NCI-H1417 treated with DMSO at 0.1 percent for 48 hours (cell line): ENCODE results near the gene GALNT5.
"Not testable (repeated sequence)": the region's sequence is repeated elsewhere in the genome, so short reads cannot be mapped to it uniquely, and the experiment has no call there.

Experiments
- DNase-seq: peaks from one replicate; lab custom pipeline; 2025; lab: John Stamatoyannopoulos, UW

The GALNT5 gene

DNA sequence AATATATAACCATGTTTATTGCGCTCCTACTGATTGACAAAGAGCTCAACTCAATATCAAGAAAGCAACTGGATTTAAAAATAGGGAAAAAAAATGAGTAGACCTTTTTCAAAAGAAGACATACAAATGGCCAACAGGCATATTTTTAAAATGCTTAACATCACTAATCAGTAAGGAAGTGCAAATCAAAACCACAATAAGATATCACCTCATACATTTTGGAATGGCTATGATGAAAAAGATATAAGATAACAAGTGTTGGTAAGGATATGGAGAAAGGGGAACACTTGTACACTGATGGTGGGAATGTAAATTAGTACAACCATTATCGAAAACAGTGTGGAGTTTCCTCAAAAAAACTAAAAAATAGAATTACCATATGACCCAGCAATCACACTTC is 5.6 kb upstream of the GALNT5 start:
- DNase-seq = no peak

DNA sequence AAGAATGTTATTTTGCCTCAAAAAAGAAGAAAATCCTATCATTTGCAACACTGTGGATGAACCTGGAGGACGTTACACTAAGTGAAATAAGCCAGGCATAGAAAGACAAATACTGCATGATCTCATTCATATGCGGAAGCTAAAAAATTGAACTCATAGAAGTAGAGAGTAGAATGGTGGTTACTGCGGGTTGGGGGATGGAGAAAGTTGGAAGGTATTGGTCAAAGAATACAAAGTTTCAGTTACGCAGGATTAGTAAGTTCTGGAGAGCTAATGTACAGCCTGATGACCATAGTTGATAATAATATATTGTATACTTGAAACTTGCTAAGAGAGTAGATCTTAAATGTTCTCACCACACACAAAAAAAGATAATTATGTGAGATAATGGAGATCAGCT is 5.0 kb upstream of the GALNT5 start:
- no peak for DNase-seq

DNA sequence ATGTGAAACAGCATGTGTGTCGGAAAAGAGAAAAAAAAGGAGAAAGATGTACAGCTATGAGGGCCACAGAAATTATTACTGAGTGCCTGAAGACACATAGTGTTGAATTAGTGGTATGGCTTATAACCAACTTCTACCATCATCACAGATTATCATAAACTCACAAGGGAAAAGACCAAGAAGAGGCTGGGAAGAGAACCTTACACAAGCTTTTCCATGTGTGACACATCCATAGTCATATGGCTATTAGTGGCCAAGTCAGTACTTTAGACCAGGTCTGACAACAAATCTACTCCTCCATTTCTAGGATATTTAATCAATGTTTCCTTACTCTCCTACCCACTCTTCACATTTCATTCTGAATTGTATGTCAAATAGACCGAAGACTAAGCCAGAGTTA is 3.5 kb upstream of the GALNT5 start:
- no peak for DNase-seq

DNA sequence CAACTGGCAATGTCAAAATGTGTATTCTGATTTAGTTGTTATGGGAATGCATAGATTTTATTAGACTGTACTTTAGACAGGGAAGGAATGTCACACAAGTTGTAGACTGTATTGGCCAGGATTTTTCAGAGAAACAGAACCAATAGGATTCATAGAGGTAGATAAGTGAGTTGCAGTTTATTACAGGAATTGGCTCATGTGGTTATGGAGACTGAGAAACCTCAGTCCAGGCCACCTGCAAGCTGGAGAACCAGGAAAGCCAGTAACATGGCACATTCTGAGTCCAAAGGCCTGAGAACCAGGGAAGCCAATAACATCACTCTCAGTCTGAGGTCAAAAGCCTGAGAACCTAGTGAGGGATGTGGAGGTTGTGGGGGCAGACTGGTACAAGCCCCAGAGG is 1.8 kb upstream of the GALNT5 start:
- DNase-seq = no peak

DNA sequence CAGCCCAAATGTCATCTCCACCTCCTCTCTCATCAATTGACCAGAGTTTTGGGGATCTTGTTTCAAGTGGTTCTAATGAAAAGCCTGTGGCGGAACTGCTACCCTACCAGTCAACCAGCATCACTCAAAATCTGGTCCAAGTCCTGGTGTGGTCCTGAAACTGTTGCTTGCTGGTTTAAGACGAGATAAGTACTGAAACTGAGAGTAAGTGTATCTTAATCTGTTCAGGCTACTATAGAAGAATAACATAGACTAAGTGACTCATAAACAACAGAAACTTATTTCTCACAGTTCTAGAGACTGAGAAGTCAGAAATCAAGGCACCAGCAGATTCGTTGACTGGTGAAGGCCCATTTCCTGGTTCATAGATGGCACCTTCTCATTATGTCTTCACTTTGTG is 879 bp upstream of the GALNT5 start:
- DNase-seq = no peak

DNA sequence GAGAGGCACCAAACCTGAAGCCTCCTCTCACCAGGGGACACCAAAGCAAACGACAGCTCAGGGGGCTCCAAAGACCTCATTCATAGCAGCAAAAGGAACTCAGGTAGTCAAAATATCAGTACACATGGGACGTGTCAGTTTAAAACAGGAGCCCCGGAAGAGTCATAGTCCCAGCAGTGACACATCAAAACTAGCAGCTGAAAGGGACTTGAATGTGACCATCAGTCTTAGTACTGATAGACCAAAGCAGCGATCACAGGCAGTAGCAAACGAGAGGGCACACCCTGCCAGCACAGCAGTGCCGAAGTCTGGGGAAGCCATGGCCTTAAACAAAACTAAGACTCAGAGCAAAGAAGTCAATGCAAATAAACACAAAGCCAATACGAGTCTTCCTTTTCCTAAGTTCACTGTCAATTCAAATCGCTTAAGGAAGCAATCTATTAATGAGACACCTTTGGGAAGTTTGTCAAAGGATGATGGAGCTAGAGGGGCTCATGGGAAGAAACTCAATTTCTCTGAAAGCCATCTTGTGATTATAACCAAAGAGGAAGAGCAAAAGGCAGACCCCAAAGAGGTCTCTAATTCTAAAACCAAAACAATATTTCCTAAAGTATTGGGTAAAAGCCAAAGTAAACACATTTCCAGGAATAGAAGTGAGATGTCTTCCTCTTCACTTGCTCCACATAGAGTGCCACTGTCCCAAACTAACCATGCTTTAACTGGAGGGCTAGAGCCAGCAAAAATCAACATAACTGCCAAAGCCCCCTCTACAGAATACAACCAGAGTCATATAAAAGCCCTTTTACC is 1.2 kb downstream of the GALNT5 start:
- no peak for DNase-seq

DNA sequence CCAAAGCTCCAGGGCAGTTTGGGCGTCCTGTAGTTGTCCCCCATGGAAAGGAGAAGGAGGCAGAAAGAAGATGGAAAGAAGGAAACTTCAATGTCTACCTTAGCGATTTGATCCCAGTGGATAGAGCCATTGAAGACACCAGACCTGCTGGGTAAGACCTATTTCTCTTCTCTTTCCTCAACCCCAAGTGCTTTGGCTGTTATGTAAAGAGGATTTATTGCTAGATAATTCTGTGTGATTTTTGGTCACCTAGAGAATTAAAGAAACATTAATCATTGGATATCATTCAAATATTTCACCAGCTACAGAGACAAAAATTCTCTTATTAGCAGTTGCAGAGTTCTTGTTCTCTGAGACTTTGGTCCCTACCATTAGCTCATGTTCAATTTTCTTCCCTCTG is 1.9 kb downstream of the GALNT5 start:
- no peak for DNase-seq

DNA sequence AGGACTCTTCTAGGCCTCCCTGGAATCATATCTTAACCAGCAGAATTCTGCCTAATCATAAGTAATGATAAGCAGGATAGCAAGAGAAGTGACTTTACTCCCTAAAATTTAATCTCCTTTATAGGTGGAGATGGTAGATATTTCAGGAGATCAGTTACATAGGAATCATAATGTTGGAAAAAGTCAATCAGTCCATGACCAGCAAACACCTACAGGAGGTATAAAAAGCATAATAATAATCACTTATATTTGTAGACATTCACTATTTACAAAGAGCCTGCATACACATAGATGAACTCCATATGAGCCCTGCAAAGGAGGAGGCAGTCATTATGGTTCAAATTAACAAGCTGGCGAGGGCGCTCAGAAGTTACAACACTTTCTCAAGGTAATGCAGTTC is 2.5 kb downstream of the GALNT5 start:
- DNase-seq = no peak

DNA sequence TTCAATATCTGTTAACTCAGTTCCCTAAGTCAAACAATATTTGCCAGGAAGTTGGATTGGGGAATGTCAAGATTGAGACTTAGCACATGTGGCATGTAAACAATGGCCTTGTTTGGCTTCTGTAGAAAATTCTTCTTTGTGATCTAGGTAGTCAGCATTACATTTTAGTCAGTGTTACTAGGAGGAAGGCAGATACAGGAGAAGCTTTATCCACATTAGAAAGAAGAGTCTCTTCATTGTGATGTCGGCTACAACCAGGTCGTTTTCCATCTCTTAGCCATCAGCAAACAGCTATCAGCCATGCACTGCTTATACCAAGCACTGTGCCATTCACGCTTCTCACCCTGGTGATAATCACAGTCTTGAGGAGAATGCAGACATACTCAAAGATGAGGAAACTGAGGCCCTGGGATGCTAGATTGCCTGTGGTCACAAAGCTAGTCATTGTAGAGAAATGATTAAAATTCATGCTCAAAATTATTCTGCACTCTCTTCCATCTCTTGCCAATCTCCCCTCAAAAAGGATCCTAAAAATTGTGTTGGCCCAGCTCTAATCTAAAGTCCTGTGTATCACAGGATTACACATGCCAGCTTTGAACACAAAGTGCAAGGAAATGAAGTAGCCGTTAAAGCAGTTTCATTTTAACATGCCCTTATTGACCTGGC is 3.2 kb downstream of the GALNT5 start:
- no peak for DNase-seq

DNA sequence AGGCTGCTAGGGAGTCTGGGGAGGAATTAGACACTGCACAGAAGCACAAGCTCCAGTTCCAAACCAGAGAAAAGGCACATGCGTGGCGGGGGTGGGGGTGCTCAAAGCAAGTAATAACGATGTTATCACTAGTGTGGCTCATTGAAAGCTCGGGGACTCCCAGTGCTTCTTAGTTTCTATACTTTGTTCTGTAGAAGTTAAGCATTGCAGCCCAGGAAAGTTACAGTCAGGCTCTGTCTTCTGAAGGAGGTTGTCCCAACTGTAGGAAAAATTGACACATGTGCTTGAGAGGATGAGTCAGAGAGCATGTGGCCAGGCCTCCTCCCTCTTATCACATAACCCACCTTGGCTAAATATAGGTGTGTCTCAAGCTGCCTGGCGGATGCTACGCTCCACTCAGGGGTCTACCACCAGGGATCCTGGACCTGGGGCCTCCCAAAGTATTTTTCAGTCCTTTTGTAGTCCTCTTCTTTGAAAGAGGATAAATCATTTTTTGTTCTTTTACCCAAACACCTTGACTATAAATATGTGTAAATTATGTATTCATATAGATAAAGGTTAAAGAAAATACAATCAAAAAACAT is 3.8 kb downstream of the GALNT5 start:
- no peak for DNase-seq

DNA sequence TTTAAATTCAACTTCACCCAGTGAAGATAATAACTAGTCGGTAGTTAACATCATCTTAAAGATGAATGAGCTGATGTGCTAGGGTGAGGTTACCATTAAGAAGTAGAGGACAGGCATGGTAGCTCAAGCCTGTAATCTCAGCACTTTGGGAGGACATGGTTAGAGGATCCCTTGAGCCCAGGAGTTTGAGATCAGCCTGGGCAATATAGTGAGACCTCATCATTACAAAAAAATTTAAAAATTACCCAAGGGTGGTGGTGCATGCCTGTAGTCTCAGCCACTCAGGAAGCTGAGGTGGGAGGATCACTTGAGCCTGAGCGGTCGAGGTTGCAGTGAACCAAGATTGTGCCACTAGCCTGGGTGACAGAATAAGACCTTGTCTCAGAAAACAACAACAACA is 4.7 kb downstream of the GALNT5 start:
- no peak for DNase-seq

DNA sequence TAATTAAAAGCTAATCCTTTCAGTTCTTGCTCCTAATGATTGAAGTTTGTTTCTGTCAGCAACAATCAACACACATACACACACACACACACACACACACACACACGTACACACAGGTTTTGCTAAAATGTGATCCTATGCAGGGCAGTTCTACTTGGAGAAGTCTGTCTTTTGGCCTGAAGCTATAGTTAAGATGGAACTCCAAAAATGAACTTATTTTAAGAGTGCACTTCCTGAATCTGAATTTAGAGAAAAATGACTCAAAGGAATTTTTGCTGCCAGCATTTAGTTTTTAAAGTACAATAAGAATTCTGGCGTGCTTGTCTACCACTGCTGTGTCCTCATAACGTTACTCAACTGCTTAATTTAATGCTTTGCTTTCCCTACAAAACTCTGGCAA is 6.6 kb downstream of the GALNT5 start:
- no peak for DNase-seq

DNA sequence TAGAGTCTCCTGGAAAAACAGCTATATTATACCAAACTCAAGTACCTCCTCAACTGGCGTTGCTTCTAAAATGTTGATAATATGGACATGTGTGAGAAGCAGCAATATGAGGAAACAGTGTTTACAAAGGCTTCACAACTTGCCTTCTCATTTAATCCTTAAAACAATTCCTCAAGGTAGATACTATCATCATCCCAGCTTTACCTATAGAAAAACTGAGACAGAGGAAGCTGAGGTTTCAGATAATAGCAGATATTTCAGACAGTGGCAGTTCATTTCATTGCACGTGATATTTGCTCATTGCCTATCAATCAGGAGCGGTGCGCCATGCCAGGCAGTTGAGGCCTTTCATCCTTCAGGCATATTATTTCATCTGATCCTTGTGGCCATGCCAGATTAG is 8.3 kb downstream of the GALNT5 start:
- DNase-seq = no peak

DNA sequence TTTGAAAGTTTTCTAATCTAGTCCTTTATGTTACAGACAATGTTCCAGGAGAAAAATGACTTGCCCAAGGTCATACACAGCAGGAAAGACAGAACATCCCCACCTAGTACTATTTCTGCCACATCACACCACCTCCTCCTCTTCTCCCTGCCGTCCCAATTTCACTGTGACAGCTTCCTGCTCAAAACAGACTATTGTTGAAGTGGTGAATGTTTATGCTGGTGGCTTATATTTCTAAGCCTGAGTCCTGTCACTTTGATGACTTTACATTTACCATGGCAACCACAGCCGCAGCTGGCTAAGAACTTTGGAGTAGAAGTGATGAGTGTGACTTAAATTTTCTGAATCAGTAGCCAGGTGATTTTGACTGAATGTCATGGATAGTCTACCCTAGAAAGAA is 10.0 kb downstream of the GALNT5 start:
- DNase-seq = no peak

DNA sequence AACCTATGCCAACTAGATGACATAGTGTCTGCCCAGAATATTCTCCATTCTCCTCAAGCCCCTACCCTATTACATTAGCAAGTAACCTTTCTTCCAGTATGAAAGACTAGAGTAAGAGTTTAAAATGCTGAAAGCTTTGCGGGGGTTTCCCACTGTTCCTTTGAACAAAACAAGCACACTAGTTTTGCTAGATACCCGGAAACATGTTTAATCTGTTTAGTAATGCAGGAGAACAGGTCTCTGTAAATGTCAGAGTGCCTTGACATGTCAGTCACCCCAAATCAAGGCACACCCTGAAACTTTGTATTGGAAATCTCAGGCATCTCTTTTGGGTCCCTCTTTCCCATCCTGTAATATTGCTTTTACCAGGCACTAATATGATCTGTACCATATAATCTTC is 11.6 kb downstream of the GALNT5 start:
- no peak for DNase-seq

DNA sequence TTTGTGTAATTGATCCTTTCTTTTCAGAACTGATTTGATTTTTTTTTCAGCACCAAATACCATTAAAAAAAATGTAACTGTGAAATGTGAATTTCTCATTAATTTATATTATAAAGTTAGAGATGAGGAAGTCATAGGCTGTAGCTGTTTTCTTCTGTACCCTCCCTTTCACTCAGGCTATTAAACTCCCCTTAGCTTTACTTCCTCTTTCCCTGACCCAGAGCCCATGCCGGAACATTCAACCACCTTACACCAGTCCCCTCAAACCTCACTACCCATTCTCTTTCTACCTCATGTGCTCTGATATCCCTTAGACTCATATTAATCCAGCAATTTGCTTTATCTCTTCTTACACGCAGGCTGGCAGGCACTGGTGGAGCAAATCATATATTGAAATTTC is 12.4 kb downstream of the GALNT5 start:
- DNase-seq = no peak

DNA sequence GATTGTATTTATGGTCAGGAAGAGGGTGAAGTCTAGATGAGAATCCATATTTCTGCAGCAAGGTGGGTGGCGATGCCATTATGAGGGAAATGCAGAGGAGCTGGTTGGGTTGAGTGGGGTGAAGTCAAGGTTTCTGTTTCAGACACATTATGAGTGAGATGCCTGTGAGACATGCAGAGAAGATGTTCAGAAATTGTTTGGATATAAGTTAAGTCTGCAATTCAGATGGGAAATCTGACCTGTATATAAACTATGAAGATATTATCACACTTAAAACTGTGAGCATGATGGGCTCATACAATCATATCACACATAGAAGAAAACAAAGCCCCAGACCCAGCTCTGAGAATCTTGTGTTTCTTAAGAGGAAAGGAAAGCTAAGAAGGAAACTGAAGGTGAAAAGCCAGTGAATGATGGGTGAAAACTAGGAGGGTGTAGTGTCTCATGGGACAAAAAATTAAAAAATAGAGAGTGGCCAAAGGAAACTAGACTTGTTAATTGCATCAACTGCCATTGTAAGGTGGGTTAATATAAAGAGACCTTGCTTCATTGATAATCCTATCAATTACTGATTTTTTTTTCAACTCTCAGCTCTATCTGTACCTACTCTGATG is 14.2 kb downstream of the GALNT5 start:
- DNase-seq = no peak

DNA sequence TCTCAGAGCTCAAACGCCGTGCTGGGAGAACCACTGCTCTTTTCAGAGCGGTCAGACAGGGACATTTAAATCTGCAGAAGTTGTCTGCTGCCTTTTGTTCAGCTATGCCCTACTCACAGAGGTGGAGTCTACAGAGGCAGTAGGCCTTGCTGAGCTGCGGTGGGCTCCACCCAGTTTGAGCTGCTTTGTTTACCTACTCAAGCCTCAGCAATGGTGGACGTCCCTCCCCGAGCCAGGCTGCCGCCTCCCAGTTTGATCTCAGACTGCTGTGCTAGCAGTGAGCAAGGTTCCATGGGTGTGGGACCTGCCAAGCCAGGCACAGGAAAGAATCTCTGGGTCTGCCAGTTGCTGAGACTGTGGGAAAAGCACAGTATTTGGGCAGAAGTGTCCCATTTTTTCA is 21.8 kb downstream of the GALNT5 start:
- DNase-seq = not testable (repeated sequence)

DNA sequence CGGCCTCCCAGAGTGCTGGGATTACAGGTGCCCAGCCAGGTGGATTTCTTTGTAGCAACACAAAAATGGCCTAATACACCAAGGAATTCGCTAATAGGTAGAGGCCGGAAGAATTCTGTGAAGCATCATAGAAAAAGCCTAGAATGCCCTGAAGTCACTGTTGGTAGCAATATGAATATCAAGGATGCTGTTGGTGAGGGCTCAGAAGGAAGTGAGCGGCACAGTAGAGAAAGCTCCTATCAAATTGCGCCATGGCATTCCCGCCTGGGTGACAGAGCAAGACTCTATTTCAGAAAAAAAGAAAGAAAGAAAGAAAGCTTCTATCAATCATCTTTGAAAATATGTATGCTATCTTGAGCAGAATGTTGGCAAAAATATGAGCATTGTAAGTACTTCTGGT is 23.8 kb downstream of the GALNT5 start:
- DNase-seq = no peak

DNA sequence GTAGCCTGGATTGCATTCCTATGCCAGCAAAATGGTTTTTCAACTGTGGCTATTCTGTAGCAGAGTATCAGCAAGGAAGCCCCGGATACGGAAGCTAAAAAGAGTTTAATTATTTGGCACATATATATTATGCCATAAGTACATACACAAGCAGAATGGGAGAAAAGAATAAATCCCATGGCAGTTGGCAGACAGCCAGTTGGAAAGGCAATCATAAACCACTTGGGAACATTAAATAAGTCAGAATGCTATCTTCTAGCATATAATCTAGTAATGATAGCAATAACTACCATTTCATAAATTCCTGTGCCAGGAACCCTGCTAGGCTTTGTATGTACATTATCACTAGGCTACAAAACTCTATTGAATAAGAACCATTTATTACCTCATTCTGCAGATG is 26.0 kb downstream of the GALNT5 start:
- DNase-seq = no peak

DNA sequence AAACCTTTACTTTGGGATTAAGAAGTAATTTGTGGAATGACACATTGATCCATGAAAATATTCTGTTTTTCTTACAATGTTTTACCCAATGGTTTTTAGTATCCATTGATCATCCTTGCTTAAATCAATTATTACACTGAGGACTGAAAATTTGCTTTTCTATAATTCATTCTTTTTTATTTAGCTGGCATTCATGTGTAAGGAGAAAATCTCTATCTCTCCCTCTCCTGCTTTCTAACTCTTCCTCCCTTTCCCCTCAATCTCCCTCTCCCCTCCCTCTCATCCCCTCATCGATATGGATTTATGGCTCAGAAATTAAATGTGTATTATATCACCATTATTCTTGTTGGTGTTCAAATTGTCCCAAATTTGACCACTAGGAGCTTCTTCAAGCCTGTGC is 29.7 kb downstream of the GALNT5 start:
- DNase-seq = no peak

DNA sequence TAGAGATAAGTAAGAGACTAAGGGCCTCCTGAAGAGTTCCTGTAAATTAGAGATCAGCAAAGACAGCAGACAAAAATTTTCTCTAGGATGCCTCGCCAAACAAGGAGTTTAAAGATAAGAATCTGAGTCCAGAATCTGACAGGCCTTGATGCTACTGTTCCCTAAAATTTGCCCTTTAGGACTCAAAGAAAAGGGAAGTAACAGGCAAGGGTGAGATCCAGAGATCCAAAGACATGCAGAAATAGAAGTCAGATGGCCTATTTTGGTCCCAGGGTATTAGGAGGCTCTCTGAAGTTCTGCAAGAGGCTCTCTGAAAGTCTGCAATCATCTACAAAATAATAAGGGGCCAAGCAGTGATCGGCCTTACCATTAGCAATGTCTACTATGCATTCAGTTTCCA is 33.0 kb downstream of the GALNT5 start:
- no peak for DNase-seq

DNA sequence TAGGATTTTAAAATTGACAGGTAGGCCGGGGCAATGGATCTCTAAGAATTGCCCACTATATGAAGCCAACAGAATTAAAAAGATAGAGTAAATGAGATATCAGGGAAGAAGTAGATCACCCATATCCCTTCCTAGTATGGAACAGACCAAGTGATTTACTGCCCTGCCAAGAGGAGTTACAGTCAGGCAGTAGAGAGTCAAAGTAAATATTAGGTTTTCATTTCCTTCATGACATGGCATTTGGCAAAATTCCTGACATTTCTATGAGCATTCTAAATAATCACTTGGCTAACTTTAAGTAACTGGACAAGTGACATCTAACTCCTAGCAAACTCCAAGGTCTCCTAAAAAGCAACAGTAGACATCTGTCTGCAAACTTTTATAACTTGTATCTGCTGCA is 33.5 kb downstream of the GALNT5 start:
- no peak for DNase-seq
